Measurements from ENCODE around the gene TYMS. TPM values are rescaled to one million over a fixed set of nuclear protein-coding genes. Genes with fewer than 3 reads are reported as not detected.

The TYMS gene
- total and polyA plus RNA-seq, 9 of the 15 experiments (the other 6 are each of a cell fraction or from before 2014, with no cell fraction given): 69.1 to 409 (median 175) TPM

DNA sequence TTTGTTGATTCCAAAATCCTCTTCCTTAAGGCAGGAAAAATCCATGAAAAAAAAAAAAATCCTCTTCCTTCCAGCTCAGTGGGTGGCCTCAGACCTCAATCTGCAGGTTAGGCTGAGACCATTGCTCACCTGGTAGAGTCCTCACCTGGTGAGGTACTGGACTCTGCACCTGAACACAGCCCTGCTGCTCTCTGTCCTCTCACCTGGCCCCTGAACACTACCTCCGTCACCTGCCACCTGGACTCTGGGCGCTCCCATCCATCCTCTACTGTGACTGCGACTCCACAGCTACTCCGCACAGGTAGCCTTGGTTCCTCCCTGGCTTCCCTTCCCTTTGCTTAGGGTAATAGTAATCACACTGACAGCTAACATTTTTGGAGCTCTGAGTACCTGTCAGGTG lies 22.1 kb downstream of the TYMS start:
- H3K27me3 ChIP-seq (ENCODE audit: control insufficient read depth in 2 of 2, insufficient read depth in 2 of 2, low read length in 2 of 2): no peaks in the 10 kb centered on the region
- H4K20me1 ChIP-seq (replicated peaks; ENCODE audit: control insufficient read depth, insufficient read depth, low read length): no peaks in the 10 kb centered on the region
- CTCF ChIA-PET (ENCODE audit: low intra/inter-chr PET ratio): no interaction called here
- H3K4me2 ChIP-seq (ENCODE audit: insufficient read depth, low read length): no peak overlapping the region
- H3K9me1 ChIP-seq (ENCODE audit: control insufficient read depth, insufficient read depth, low read length): no peaks in the 10 kb centered on the region
- H3K36me3 ChIP-seq (ENCODE audit: control insufficient read depth, insufficient read depth, low read length): peaks cover 88% of the 10 kb centered on the region
- no peak for DNase-seq (ENCODE audit: extremely low read depth in 1 of 4, low spot score in 3 of 4)
- H3K79me2 ChIP-seq (ENCODE audit: control insufficient read depth, insufficient read depth, low read length): no peaks in the 10 kb centered on the region
- H3K9me3 ChIP-seq (replicated peaks; ENCODE audit: control insufficient read depth, insufficient read depth, low read depth, low read length): no peaks in the 10 kb centered on the region
- no peak overlapping the region for H2AFZ ChIP-seq (ENCODE audit: low read depth, low read length)
- 98% methylated on average over 4 of the region's 4 CpGs for WGBS (ENCODE audit: insufficient coverage, low coverage, missing lambda C conversion rate)
- no peak overlapping the region for H3K27ac ChIP-seq (ENCODE audit: extremely low read depth, low read depth, low read length)
- no peak for ATAC-seq
- in situ Hi-C loops (cut with MboI) (no loop called here), intact Hi-C loops (cut with micrococcal nuclease) (loop anchor here (5.0 kb wide), 1 partner anchor 153 kb away; no protein-coding TSS in a partner anchor)
- TF ChIP-seq, protein P1, sequence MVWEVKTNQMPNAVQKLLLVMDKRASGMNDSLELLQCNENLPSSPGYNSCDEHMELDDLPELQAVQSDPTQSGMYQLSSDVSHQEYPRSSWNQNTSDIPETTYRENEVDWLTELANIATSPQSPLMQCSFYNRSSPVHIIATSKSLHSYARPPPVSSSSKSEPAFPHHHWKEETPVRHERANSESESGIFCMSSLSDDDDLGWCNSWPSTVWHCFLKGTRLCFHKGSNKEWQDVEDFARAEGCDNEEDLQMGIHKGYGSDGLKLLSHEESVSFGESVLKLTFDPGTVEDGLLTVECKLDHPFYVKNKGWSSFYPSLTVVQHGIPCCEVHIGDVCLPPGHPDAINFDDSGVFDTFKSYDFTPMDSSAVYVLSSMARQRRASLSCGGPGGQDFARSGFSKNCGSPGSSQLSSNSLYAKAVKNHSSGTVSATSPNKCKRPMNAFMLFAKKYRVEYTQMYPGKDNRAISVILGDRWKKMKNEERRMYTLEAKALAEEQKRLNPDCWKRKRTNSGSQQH (CRISPR knock-in tag; IDR thresholded peaks at IDR 0.05): no peak
- TF ChIP-seq, protein P2, sequence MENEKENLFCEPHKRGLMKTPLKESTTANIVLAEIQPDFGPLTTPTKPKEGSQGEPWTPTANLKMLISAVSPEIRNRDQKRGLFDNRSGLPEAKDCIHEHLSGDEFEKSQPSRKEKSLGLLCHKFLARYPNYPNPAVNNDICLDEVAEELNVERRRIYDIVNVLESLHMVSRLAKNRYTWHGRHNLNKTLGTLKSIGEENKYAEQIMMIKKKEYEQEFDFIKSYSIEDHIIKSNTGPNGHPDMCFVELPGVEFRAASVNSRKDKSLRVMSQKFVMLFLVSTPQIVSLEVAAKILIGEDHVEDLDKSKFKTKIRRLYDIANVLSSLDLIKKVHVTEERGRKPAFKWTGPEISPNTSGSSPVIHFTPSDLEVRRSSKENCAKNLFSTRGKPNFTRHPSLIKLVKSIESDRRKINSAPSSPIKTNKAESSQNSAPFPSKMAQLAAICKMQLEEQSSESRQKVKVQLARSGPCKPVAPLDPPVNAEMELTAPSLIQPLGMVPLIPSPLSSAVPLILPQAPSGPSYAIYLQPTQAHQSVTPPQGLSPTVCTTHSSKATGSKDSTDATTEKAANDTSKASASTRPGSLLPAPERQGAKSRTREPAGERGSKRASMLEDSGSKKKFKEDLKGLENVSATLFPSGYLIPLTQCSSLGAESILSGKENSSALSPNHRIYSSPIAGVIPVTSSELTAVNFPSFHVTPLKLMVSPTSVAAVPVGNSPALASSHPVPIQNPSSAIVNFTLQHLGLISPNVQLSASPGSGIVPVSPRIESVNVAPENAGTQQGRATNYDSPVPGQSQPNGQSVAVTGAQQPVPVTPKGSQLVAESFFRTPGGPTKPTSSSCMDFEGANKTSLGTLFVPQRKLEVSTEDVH (IDR thresholded peaks at IDR 0.05; ENCODE audit: low read depth, partially characterized antibody): no peak
- TF ChIP-seq, protein P3, sequence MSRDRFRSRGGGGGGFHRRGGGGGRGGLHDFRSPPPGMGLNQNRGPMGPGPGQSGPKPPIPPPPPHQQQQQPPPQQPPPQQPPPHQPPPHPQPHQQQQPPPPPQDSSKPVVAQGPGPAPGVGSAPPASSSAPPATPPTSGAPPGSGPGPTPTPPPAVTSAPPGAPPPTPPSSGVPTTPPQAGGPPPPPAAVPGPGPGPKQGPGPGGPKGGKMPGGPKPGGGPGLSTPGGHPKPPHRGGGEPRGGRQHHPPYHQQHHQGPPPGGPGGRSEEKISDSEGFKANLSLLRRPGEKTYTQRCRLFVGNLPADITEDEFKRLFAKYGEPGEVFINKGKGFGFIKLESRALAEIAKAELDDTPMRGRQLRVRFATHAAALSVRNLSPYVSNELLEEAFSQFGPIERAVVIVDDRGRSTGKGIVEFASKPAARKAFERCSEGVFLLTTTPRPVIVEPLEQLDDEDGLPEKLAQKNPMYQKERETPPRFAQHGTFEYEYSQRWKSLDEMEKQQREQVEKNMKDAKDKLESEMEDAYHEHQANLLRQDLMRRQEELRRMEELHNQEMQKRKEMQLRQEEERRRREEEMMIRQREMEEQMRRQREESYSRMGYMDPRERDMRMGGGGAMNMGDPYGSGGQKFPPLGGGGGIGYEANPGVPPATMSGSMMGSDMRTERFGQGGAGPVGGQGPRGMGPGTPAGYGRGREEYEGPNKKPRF (IDR thresholded peaks at IDR 0.05; ENCODE audit: low read depth, low read length): no peak
- TF ChIP-seq KLF6 (CRISPR knock-in tag; IDR thresholded peaks at IDR 0.05; ENCODE audit: borderline replicate concordance): no peak
- TF ChIP-seq RBBP5 (IDR thresholded peaks at IDR 0.05; ENCODE audit: borderline replicate concordance, insufficient read depth, low read length, poor library complexity, severe bottlenecking): no peak
- no peak for TF ChIP-seq MYC (IDR thresholded peaks at IDR 0.05; ENCODE audit: low read depth, low read length)
- no peak for TF ChIP-seq MYC (CRISPR knock-in tag; IDR thresholded peaks at IDR 0.05; ENCODE audit: borderline replicate concordance, low read depth)
- TF ChIP-seq, protein P4, sequence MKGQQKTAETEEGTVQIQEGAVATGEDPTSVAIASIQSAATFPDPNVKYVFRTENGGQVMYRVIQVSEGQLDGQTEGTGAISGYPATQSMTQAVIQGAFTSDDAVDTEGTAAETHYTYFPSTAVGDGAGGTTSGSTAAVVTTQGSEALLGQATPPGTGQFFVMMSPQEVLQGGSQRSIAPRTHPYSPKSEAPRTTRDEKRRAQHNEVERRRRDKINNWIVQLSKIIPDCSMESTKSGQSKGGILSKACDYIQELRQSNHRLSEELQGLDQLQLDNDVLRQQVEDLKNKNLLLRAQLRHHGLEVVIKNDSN (CRISPR knock-in tag; IDR thresholded peaks at IDR 0.05): no peak
- H3K4me3 ChIP-seq: no peak overlapping the region
- BruUV-seq (replicated peaks): no TSS peak
- H3K4me1 ChIP-seq (replicated peaks in 1 of 2; ENCODE audit: control insufficient read depth in 2 of 2, insufficient read depth in 2 of 2, low read length in 2 of 2): peaks cover 0 to 12% of the 10 kb centered on the region in 2 experiments; a peak in 3 of 5 replicates
- no peak overlapping the region for H3K9ac ChIP-seq (ENCODE audit: insufficient read depth in 1 of 2, low read depth in 2 of 2, low read length in 2 of 2)
- no peak for FAIRE-seq
- POLR2A ChIA-PET: interaction anchor here (0.6 to 2.2 kb wide), 7 partner anchors 12 to 417 kb away, joined by 3 to 11 read pairs (median 3); partner anchors contain the start of gene TYMS
